Measurements from ENCODE around the gene LY6G6C.
"Not testable (repeated sequence)": the region's sequence is repeated elsewhere in the genome, so short reads cannot be mapped to it uniquely, and the experiment has no call there.

Gene LY6G6C

GRCh38 chr6:31727034-31727716 is 5.6 kb upstream of the LY6G6C start:
- DNase-seq (ENCODE audit: low read depth), result no peak

GRCh38 chr6:31725502-31726350 is 4.2 kb upstream of the LY6G6C start:
- no peak for DNase-seq (ENCODE audit: low read depth)

- DNase-seq (ENCODE audit: low read depth), result no peak
Measured at GRCh38 chr6:31723980-31724691, 2.6 kb upstream of the LY6G6C start.

- no peak for DNase-seq (ENCODE audit: low read depth)
Measured at GRCh38 chr6:31723245-31723979, 1.9 kb upstream of the LY6G6C start, which contains the start of gene MPIG6B. Gene MPIG6B (plus strand): TSS chr6:31723373. CDS start chr6:31723384, 11 bp downstream.

- DNase-seq (ENCODE audit: low read depth), result no peak
Measured at GRCh38 chr6:31722173-31722572, 627 bp upstream of the LY6G6C start.

DNA sequence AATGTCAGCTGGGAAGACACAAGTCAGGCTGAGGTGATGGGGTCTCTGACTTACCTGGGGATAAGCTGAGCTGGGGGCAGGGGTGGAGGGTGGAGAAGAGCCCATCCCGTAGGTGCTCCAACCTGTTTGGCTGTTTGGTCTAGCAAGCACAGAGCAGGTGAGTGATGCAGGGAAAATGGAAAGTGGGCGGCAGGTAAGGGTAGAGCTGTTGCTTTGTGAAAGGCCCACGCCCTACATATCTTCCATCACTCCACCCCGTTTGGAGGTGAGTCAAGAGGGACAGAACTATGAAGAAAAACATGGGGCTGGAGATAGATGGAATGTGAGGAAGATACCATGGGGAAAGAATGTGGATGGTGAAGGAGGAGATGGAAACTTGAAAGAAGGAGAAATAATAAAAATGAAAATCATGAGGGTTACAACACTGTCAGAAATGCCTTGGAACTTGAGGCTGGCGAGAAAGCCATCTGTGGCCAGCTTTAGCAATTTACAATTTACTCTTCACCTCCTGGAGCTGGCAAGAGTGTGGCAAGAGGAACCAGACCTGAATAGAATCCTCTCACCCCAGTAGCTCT is 1.3 kb downstream of the LY6G6C start:
- no peak for DNase-seq (ENCODE audit: low read depth)

- no peak for DNase-seq (ENCODE audit: low read depth)
Measured at GRCh38 chr6:31719001-31719400, 2.5 kb downstream of the LY6G6C start.

GRCh38 chr6:31718265-31718664 is 3.3 kb downstream of the LY6G6C start:
- no peak for DNase-seq (ENCODE audit: low read depth)

DNA sequence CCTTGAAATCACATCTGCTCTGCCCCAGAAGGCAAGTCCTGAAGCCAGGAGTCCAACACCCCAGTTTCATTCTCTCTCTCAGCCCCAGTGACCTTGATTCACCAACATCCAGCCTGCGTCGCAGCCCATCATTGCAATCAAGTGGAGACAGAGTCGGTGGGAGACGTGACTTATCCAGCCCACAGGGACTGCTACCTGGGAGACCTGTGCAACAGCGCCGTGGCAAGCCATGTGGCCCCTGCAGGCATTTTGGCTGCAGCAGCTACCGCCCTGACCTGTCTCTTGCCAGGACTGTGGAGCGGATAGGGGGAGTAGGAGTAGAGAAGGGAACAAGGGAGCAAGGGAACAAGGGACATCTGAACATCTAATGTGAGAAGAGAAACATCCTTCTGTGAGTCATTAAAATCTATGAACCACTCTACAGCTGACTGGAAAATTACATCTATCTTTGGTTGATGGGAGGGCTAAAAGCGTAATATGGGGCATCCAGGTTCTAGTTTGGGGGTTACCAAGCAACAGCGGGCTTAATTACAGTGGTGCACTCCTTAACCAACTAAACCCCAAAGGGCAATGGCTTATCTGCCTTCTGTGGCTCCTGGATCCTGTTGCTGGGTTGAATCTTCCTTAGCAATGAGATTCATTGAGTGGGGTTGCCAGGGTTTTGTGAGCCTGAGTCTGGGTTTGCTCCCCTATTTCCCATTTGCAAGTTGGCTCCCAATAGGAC is 3.9 kb downstream of the LY6G6C start:
- no peak for DNase-seq (ENCODE audit: low read depth)

- no peak for DNase-seq (ENCODE audit: low read depth)
Measured at GRCh38 chr6:31715022-31715958, 6.3 kb downstream of the LY6G6C start, which contains the start of gene LY6G6D. Gene LY6G6D (plus strand): TSS chr6:31715348. CDS start chr6:31715356, 8 bp downstream.

- DNase-seq (ENCODE audit: low read depth), result no peak
Measured at GRCh38 chr6:31713991-31714684, 7.4 kb downstream of the LY6G6C start.

GRCh38 chr6:31713465-31713864 is 8.1 kb downstream of the LY6G6C start:
- no peak for DNase-seq (ENCODE audit: low read depth)

DNA sequence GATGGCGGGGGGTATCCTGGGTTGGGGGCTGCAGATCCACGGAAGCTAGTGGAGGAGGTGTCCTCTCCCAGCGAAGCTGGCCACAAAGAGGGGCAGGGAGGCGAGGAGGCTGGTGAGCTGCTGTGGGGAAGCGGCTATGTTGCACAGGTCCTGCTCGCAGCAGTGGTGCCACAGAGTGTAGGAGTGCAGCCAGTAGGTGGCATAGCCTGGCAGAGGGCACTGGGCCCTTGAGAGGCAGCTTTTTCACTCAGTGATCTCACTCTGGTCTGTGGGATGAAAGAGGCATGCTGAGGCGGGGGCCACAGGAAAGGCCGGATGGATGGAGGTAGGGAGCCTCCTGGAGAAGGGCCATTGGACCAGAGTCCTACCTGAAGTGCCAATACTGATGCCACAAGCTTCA is 9.2 kb downstream of the LY6G6C start:
- no peak for DNase-seq (ENCODE audit: low read depth)

GRCh38 chr6:31711233-31711632 is 10.3 kb downstream of the LY6G6C start:
- no peak for DNase-seq (ENCODE audit: low read depth)

DNA sequence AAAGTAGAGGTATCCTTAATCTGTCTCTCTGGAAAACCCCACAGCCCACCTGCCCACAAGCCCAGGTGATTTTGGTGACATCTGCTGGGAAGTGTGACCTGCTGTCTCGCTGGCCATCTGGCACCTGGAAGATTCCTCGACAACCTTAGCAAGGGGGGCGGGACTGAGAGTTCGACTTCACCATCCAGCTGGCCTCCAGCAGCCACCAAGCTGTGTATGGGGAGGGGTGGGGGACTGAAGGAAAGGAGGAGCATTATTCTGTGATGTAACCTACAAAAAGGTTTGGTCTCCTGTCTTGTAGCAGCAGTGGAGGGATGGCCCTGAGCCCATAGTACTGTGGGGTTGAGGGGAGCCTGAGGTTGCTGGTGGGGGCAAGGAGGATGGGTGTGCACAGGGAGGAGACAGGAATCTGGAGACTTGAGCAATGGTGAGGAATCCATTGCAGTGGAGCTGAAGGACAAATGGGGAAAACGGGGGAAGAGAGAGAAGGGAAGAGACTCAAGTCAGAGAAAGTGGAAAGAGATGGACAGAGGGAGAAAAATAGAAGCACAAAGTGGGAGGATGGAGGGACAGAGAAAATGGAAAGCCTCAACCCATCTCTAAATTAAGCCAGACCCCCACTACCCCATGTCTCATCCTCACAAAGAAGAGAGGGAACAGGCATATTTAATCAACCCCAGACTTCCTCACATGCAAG is 10.9 kb downstream of the LY6G6C start:
- DNase-seq (ENCODE audit: low read depth), result no peak

DNA sequence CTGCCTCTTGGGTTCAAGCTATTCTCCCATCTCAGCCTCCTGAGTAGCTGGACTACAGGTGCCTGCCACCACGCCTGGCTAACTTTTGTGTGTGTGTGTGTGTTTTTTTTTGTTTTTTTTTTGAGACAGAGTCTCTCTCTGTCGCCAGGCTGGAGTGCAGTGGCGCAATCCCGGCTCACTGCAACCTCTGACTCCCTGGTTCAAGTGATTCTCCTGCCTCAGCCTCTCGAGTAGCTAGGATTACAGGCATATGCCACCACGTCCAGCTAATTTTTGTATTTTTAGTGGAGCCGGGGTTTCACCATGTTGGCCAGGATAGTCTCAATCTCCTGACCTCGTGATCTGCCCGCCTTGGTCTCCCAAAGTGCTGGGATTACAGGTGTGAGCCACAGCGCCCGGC is 12.4 kb downstream of the LY6G6C start:
- DNase-seq (ENCODE audit: low read depth), result not testable (repeated sequence)

- DNase-seq (ENCODE audit: low read depth), result no peak
Measured at GRCh38 chr6:31708224-31708623, 13.3 kb downstream of the LY6G6C start.

DNA sequence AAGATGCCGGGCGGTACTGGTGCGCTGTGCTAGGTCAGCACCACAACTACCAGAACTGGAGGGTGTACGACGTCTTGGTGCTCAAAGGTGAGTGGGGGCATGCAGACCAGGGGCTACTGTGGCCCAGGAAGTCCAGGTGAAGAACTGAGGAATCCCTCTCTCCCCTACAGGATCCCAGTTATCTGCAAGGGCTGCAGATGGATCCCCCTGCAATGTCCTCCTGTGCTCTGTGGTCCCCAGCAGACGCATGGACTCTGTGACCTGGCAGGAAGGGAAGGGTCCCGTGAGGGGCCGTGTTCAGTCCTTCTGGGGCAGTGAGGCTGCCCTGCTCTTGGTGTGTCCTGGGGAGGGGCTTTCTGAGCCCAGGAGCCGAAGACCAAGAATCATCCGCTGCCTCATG is 13.8 kb downstream of the LY6G6C start:
- no peak for DNase-seq (ENCODE audit: low read depth)
